Progenitor cell of endocrine pancreas (in vitro differentiated cells): Measurements from ENCODE around the gene RAP1GAP2. TPM values are rescaled to one million over a fixed set of nuclear protein-coding genes. Genes with fewer than 3 reads are reported as not detected.
"Not testable (repeated sequence)": the region's sequence is repeated elsewhere in the genome, so short reads cannot be mapped to it uniquely, and the experiment has no call there.

Experiments used
- DNase-seq: peaks from one replicate; pipeline ENCODE4 v3.0.0; 2021; ENCODE audit warnings: low spot score; ENCODE audit not compliant: unreplicated experiment
- H3K27ac Mint-ChIP-seq: 2 replicates; pipeline ENCODE4 v1.8.0; 2021; ENCODE audit warnings: mild to moderate bottlenecking, moderate library complexity, mixed read lengths
- H3K27me3 Mint-ChIP-seq: 2 replicates; pipeline ENCODE4 v1.8.0; 2021; ENCODE audit warnings: mixed read lengths
- H3K36me3 Mint-ChIP-seq: 2 replicates; pipeline ENCODE4 v1.8.0; 2022; ENCODE audit warnings: mixed read lengths; ENCODE audit not compliant: insufficient read depth
- H3K4me1 Mint-ChIP-seq: 2 replicates; pipeline ENCODE4 v1.8.0; 2021; ENCODE audit warnings: low read depth, mixed read lengths
- H3K4me3 Mint-ChIP-seq: 2 replicates; pipeline ENCODE4 v1.8.0; 2021; ENCODE audit warnings: low read depth, mild to moderate bottlenecking, moderate library complexity, mixed read lengths
- H3K9me3 Mint-ChIP-seq: 2 replicates; pipeline ENCODE4 v1.8.0; 2021; ENCODE audit warnings: low read depth, mixed read lengths
- total RNA-seq: library from RNA; stranded (reverse); gene quantifications from 2 replicates; pipeline ENCODE4 v1.2.1, GENCODE V29; 2021
- TF ChIP-seq, protein P1 (sequence below): fragments of 200-600 bp; sonication (generic); IDR thresholded peaks from one replicate; pipeline ENCODE4 v1.5.0; 2021; ENCODE audit warnings: antibody characterized with exemption, mild to moderate bottlenecking; ENCODE audit not compliant: unreplicated experiment

The RAP1GAP2 gene
- total RNA-seq, 1 donor from 2014 or later, result 116 TPM

DNA sequence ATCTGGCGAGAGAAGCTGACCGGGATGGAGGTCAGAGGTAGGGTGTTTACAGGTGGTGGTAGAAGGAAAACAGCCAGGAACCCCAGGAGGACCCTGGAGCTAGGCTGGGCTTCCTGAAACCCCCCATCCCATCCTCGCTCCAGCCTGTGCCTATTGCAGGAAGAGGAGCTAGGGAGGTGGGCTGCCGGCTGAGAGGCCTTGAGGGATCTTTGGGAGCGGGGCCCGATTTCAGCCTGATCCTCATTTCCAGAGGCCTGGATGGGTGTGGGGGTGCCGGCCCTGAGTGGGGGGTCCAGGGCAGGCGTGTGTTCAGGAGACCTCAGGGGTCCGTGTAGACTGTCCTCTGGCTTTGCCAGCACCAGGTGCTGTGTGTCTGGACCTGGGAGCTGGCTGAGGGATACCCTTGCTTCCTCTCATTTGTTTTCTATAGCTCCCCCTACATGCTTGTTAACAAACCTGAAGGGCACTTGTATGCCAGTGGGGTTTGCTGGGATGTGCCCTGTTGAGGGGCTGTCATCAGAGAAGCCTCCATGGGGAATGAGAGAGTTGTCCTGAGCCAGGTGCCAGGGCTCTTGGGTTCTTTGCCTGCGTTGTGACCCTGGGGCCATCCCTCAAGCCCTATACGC is 18.9 kb upstream of the RAP1GAP2 start:
- DNase-seq, result no peak
- peak overlapping the region; percentile 88 for H3K4me3 Mint-ChIP-seq
- H3K27me3 Mint-ChIP-seq, result peaks cover 15% of the 10 kb centered on the region
- H3K27ac Mint-ChIP-seq, result peak overlapping the region; percentile 95
- no peaks in the 10 kb centered on the region for H3K36me3 Mint-ChIP-seq
- H3K4me1 Mint-ChIP-seq, result peaks cover 5% of the 10 kb centered on the region
- TF ChIP-seq, protein P1, sequence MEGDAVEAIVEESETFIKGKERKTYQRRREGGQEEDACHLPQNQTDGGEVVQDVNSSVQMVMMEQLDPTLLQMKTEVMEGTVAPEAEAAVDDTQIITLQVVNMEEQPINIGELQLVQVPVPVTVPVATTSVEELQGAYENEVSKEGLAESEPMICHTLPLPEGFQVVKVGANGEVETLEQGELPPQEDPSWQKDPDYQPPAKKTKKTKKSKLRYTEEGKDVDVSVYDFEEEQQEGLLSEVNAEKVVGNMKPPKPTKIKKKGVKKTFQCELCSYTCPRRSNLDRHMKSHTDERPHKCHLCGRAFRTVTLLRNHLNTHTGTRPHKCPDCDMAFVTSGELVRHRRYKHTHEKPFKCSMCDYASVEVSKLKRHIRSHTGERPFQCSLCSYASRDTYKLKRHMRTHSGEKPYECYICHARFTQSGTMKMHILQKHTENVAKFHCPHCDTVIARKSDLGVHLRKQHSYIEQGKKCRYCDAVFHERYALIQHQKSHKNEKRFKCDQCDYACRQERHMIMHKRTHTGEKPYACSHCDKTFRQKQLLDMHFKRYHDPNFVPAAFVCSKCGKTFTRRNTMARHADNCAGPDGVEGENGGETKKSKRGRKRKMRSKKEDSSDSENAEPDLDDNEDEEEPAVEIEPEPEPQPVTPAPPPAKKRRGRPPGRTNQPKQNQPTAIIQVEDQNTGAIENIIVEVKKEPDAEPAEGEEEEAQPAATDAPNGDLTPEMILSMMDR, result no peak
- no peaks in the 10 kb centered on the region for H3K9me3 Mint-ChIP-seq

DNA sequence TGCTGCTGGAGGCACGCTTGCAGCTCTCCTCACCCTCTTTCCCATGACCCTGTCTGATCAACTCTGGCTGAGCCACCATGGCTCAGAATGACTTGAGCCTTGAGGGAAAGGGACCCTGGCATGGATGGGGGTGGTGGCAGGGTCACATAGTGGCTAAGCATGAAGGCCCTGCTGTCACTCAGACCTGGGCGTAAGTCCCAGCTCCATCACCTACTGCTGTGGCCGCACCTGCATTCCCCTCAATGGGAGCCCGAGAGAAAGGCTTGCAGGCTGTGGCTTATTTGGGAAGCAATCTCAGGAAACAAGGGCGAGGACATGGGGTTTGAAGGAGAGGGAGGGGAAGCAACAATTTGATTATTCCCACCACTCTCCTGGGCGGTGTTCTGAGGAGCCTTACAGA is 17.7 kb upstream of the RAP1GAP2 start:
- H3K27me3 Mint-ChIP-seq, result peaks cover 7% of the 10 kb centered on the region
- TF ChIP-seq, protein P1, result no peak
- H3K27ac Mint-ChIP-seq, result no peak overlapping the region
- H3K9me3 Mint-ChIP-seq, result no peaks in the 10 kb centered on the region
- peaks cover 5% of the 10 kb centered on the region for H3K4me1 Mint-ChIP-seq
- no peaks in the 10 kb centered on the region for H3K36me3 Mint-ChIP-seq
- no peak for DNase-seq
- H3K4me3 Mint-ChIP-seq, result no peak overlapping the region

DNA sequence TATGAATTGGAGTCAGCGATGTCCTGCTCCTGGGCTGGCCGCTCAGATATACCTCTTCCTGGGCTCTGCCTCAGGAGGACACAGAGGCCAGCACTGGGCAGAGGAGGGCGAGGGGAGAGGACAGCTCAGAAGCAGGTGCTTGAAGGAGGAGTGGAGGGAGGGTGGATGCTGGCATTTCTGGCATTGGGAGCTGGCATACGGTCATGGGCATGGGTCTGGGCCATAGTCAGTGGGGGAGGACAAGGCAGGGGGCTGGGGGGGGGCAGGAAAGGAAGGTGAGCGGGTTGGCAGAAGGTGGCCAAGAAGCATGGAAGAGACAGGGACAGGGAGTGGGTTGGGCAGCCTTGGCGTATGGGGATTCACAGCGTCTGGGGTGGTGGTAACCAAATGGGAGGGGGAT is 16.7 kb upstream of the RAP1GAP2 start:
- Mint-ChIP-seq H3K36me3 (no peaks in the 10 kb centered on the region), H3K4me3 (no peak overlapping the region), H3K9me3 (no peaks in the 10 kb centered on the region), H3K4me1 (peaks cover 5% of the 10 kb centered on the region), H3K27me3 (peaks cover 3% of the 10 kb centered on the region), H3K27ac (no peak overlapping the region)
- TF ChIP-seq, protein P1, result no peak
- DNase-seq, result no peak

DNA sequence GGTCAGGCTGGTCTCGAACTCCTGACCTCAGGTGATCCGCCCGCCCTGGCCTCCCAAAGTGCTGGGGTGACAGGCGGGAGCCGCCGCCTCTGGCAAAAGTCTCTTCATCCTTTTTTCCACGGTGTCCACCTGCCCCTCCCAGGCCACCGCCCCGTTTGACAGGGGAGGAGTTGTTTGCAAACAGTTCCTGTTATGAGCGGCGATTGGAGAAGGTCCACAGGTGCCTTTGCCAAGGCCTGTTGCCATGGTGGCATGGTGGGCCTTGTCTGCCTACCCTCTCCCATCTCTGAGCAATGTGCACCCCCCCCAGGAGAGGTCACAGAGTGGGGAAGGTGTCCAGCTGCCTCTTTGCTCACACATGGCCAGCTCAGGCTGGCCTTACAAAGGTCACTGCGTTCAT is 16.0 kb upstream of the RAP1GAP2 start:
- Mint-ChIP-seq H3K4me3 (no peak overlapping the region), H3K27me3 (no peaks in the 10 kb centered on the region), H3K27ac (no peak overlapping the region), H3K4me1 (peaks cover 7% of the 10 kb centered on the region), H3K36me3 (no peaks in the 10 kb centered on the region), H3K9me3 (no peaks in the 10 kb centered on the region)
- no peak for DNase-seq
- TF ChIP-seq, protein P1, result no peak

DNA sequence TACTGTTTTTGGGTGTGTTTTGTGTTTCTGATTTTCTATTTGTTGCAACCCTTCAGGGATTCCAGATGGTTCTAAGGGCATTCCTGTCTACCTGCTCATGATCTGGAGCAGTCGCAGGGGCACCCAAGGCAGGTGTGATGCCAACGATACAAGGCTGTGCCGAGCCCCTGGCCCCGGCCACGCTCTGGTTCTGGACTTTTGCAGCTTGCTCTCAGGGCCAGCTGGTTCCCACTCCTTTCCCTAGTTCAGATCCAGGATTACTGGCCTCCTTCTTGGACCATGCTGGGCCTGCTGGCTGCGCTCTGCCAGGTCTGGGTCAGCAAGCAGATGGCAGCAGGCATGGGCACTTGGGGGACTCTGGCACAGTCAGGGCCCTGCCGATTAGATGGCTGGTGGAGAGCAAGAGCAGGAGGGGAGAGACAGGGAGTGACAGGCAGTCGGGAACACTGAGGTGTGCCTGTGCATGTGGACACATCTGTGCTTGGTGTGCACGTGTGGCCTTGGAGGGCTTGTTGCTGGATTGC is 15.2 kb upstream of the RAP1GAP2 start:
- DNase-seq, result no peak
- TF ChIP-seq, protein P1, result no peak
- no peak overlapping the region for H3K4me3 Mint-ChIP-seq
- no peak overlapping the region for H3K27ac Mint-ChIP-seq
- H3K9me3 Mint-ChIP-seq, result no peaks in the 10 kb centered on the region
- H3K4me1 Mint-ChIP-seq, result peaks cover 10% of the 10 kb centered on the region
- H3K27me3 Mint-ChIP-seq, result no peaks in the 10 kb centered on the region
- H3K36me3 Mint-ChIP-seq, result no peaks in the 10 kb centered on the region

DNA sequence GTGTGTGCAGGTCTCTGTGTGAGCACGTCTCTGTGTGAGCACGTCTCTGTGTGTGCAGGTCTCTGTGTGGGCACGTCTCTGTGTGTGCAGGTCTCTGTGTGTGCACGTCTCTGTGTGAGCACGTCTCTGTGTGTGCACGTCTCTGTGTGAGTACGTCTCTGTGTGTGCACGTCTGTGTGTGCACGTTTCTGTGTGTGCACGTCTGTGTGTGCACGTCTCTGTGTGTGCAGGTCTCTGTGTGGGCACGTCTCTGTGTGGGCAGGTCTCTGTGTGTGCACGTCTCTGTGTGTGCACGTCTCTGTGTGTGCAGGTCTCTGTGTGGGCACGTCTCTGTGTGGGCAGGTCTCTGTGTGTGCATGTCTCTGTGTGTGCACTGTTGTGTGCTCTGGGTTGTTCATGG is 14.6 kb upstream of the RAP1GAP2 start:
- DNase-seq, H3K27me3 Mint-ChIP-seq, H3K36me3 Mint-ChIP-seq, H3K4me3 Mint-ChIP-seq, H3K9me3 Mint-ChIP-seq, H3K27ac Mint-ChIP-seq: not testable (repeated sequence)
- peaks cover 11% of the 10 kb centered on the region for H3K4me1 Mint-ChIP-seq
